HL-60 (cell line): ENCODE measurements around the gene TANGO2.

Source experiments
- CTCF ChIP-seq: IDR thresholded peaks from one replicate; pipeline ENCODE4 v1.5.1; 2011; ENCODE audit warnings: low read length, control low read depth, inconsistent platforms; ENCODE audit not compliant: insufficient read depth
- GABPA ChIP-seq: IDR thresholded peaks from 2 replicates; pipeline ENCODE4 v1.6.1; 2012; ENCODE audit warnings: low read depth
- POLR2AphosphoS5 ChIP-seq: IDR thresholded peaks from 2 replicates; pipeline ENCODE4 v1.6.1; 2012; ENCODE audit warnings: low read depth
- REST ChIP-seq: IDR thresholded peaks from 2 replicates; pipeline ENCODE4 v1.6.1; 2012; ENCODE audit warnings: low read depth; ENCODE audit not compliant: insufficient replicate concordance
- SPI1 ChIP-seq: IDR thresholded peaks from 2 replicates; pipeline ENCODE4 v1.6.1; 2012; ENCODE audit warnings: low read depth, mild to moderate bottlenecking, borderline replicate concordance

GRCh38 chr22:20102203-20102780, 81.4 kb downstream of the TANGO2 start:
- no peak for TF ChIP-seq CTCF
- no peak for TF ChIP-seq GABPA
- no peak for TF ChIP-seq POLR2AphosphoS5
- no peak for TF ChIP-seq REST
- TF ChIP-seq SPI1: no peak
